ENCODE measurements around the gene ZC3H12A.

Gene ZC3H12A

GRCh38 chr1:37475380-37476086, 1.2 kb downstream of the ZC3H12A start:
- peak in 1 of 2 experiments; percentile 16 for DNase-seq (ENCODE audit: low read depth in 1 of 2, low spot score in 1 of 2)
- peak overlapping the region; percentile 92 for H3K27ac ChIP-seq (replicated peaks)

GRCh38 chr1:37476087-37476452, 1.7 kb downstream of the ZC3H12A start:
- peak overlapping the region; percentile 92 for H3K27ac ChIP-seq (replicated peaks)
- DNase-seq (ENCODE audit: low read depth in 1 of 2, low spot score in 1 of 2), result no peak
- no peak for TF ChIP-seq REST (IDR thresholded peaks at IDR 0.05; ENCODE audit: insufficient replicate concordance, low read depth)
- H3K4me3 ChIP-seq (replicated peaks; ENCODE audit: insufficient read depth, low read length), result peak overlapping the region; percentile 69
- no peaks in the 10 kb centered on the region for H3K27me3 ChIP-seq (ENCODE audit: insufficient read depth, poor library complexity, severe bottlenecking)

More at GRCh38 chr1:37475380-37476086, 1.2 kb downstream of the ZC3H12A start:
- TF ChIP-seq REST (IDR thresholded peaks at IDR 0.05; ENCODE audit: insufficient replicate concordance, low read depth), result no peak
- no peak for TF ChIP-seq GABPA (IDR thresholded peaks at IDR 0.05; ENCODE audit: low read depth)
- TF ChIP-seq CTCF (IDR thresholded peaks at IDR 0.05; ENCODE audit: insufficient read depth, low read length), result no peak
- no peak for TF ChIP-seq SPI1 (IDR thresholded peaks at IDR 0.05; ENCODE audit: borderline replicate concordance, low read depth)
- no peak for TF ChIP-seq POLR2AphosphoS5 (IDR thresholded peaks at IDR 0.05; ENCODE audit: low read depth)
- H3K4me3 ChIP-seq (replicated peaks; ENCODE audit: insufficient read depth, low read length), result peak overlapping the region; percentile 69
- H3K27me3 ChIP-seq (ENCODE audit: insufficient read depth, poor library complexity, severe bottlenecking), result no peaks in the 10 kb centered on the region

GRCh38 chr1:37476460-37477197, 2.2 kb downstream of the ZC3H12A start:
- Histone ChIP-seq H3K4me3 (replicated peaks; ENCODE audit: insufficient read depth, low read length) (peak overlapping the region; percentile 69), H3K27ac (replicated peaks) (peak overlapping the region; percentile 92), H3K27me3 (ENCODE audit: insufficient read depth, poor library complexity, severe bottlenecking) (no peaks in the 10 kb centered on the region)
- TF ChIP-seq GABPA (IDR thresholded peaks at IDR 0.05; ENCODE audit: low read depth) (no peak), REST (IDR thresholded peaks at IDR 0.05; ENCODE audit: insufficient replicate concordance, low read depth) (no peak), SPI1 (IDR thresholded peaks at IDR 0.05; ENCODE audit: borderline replicate concordance, low read depth) (no peak), POLR2AphosphoS5 (IDR thresholded peaks at IDR 0.05; ENCODE audit: low read depth) (no peak), CTCF (IDR thresholded peaks at IDR 0.05; ENCODE audit: insufficient read depth, low read length) (no peak)
- peak in 1 of 2 experiments; percentile 38 for DNase-seq (ENCODE audit: low read depth in 1 of 2, low spot score in 1 of 2)
